Left lung (tissue), 10 donors: ENCODE results near the gene RIN2. TPM values are rescaled to one million over a fixed set of nuclear protein-coding genes. Genes with fewer than 3 reads are reported as not detected.

Source experiments
- ATAC-seq: fragments of 200-7000 bp; cut with Tn5 transposase; one replicate; pipeline ENCODE4 v1.9.1; 2020; ENCODE audit warnings: moderate library complexity
- DNase-seq, 4 donors: peaks; one replicate each; pipeline ENCODE4 v3.0.0-alpha.2; 2013 to 2020
- H3K27ac ChIP-seq, 2 donors: fragments of 200-600 bp; sonication (generic) in 1 of 2; one replicate each; pipeline versions ENCODE4 v1.5.0 to v1.8.0; 2020 to 2021
- H3K27me3 ChIP-seq, 2 donors: fragments of 200-600 bp; sonication (generic) in 1 of 2; one replicate each; pipeline versions ENCODE4 v1.5.0 to v1.8.0; 2020 to 2021
- H3K36me3 ChIP-seq, 2 donors: fragments of 200-600 bp; sonication (generic) in 1 of 2; one replicate each; pipeline versions ENCODE4 v1.5.0 to v1.8.0; 2020 to 2021
- H3K4me1 ChIP-seq, 2 donors: fragments of 200-600 bp; one replicate each; pipeline ENCODE4 v1.8.0; 2021
- H3K4me3 ChIP-seq, 2 donors: fragments of 200-600 bp; sonication (generic) in 1 of 2; one replicate each; pipeline versions ENCODE4 v1.5.0 to v1.8.0; 2020 to 2021; ENCODE audit warnings: mild to moderate bottlenecking in 1 of 2
- H3K9me3 ChIP-seq, 2 donors: fragments of 200-600 bp; sonication (generic) in 1 of 2; one replicate each; pipeline versions ENCODE4 v1.5.0 to v1.8.0; 2020 to 2021
- CTCF ChIP-seq, 2 donors: fragments of 200-600 bp; sonication (generic) in 1 of 2; IDR thresholded peaks; one replicate each; pipeline versions ENCODE4 v1.5.0 to v1.8.0; 2021; ENCODE audit warnings: antibody characterized with exemption in 2 of 2
- intact Hi-C, 2 donors: fragments of 100-400 bp; cut with DNase I; formaldehyde crosslinking; loops; one replicate each; pipeline versions ENCODE4 v1.11.2 to v1.14.2; 2022
- polyA plus RNA-seq, 6 donors: library from polyadenylated mRNA; unstranded; fragments of 120-200 nt; gene quantifications; one replicate each; pipeline ENCODE4 v1.2.1, GENCODE V29; 2013; ENCODE audit not compliant: insufficient read length in 6 of 6
- total RNA-seq, 2 donors: library from RNA; stranded (reverse); fragmentation: NEBNext Ultra II Directional; extraction: Animal tissue kit (Norgen Biotek cat#: 25700); gene quantifications; one replicate each; pipeline ENCODE4 v1.2.1, GENCODE V29; 2021
- donor health status: DM: no; HTN: yes; CAD: no.
- donor health status: DM: no; HTN: no; CAD: no.

Gene RIN2
- total and polyA plus RNA-seq, 8 donors, result 34.8 to 69.8 (median 39.7) TPM

- DNase-seq (no peak), ATAC-seq (no peak)
- Histone ChIP-seq H3K4me1 (no peaks in the 10 kb centered on the region), H3K36me3 (no peaks in the 10 kb centered on the region), H3K27ac (no peak overlapping the region), H3K4me3 (no peak overlapping the region), H3K9me3 (no peaks in the 10 kb centered on the region), H3K27me3 (no peaks in the 10 kb centered on the region)
- TF ChIP-seq CTCF (IDR thresholded peaks at IDR 0.05), result no peak
- intact Hi-C loops, result no loop called here
Observed at GRCh38 chr20:19727251-19727847, 30.7 kb upstream of the RIN2 start.

GRCh38 chr20:19729672-19730071 lies 28.4 kb upstream of the RIN2 start:
- no peaks in the 10 kb centered on the region for H3K9me3 ChIP-seq
- no peak for ATAC-seq
- no peak overlapping the region for H3K4me3 ChIP-seq
- TF ChIP-seq CTCF (IDR thresholded peaks at IDR 0.05), result no peak
- no peaks in the 10 kb centered on the region for H3K27me3 ChIP-seq
- intact Hi-C loops, result no loop called here
- H3K27ac ChIP-seq, result no peak overlapping the region
- H3K36me3 ChIP-seq, result no peaks in the 10 kb centered on the region
- DNase-seq, result no peak
- H3K4me1 ChIP-seq, result no peaks in the 10 kb centered on the region

- TF ChIP-seq CTCF (IDR thresholded peaks at IDR 0.05), result no peak
- intact Hi-C loops, result no loop called here
- H3K4me1 ChIP-seq, result peaks cover 0 to 8% of the 10 kb centered on the region in 2 donors
- DNase-seq (no peak), ATAC-seq (no peak)
- H3K4me3 ChIP-seq, result no peak overlapping the region
- no peaks in the 10 kb centered on the region for H3K9me3 ChIP-seq
- no peak overlapping the region for H3K27ac ChIP-seq
- H3K36me3 ChIP-seq, result no peaks in the 10 kb centered on the region
- H3K27me3 ChIP-seq, result no peaks in the 10 kb centered on the region
Observed at GRCh38 chr20:19730706-19731105, 27.4 kb upstream of the RIN2 start.

GRCh38 chr20:19734811-19735210 lies 23.2 kb upstream of the RIN2 start:
- no peaks in the 10 kb centered on the region for H3K27me3 ChIP-seq
- ATAC-seq, result no peak
- TF ChIP-seq CTCF (IDR thresholded peaks at IDR 0.05), result no peak
- intact Hi-C loops, result no loop called here
- H3K9me3 ChIP-seq, result no peaks in the 10 kb centered on the region
- H3K36me3 ChIP-seq, result no peaks in the 10 kb centered on the region
- peaks cover 0 to 32% of the 10 kb centered on the region in 2 donors for H3K4me1 ChIP-seq
- DNase-seq, result no peak
- no peak overlapping the region for H3K27ac ChIP-seq
- no peak overlapping the region for H3K4me3 ChIP-seq

- intact Hi-C loops, result no loop called here
- no peak overlapping the region for H3K4me3 ChIP-seq
- peak in 1 of 4 donors; percentile 58 for DNase-seq
- H3K27me3 ChIP-seq, result no peaks in the 10 kb centered on the region
- H3K4me1 ChIP-seq, result peaks cover 0 to 32% of the 10 kb centered on the region in 2 donors
- peak overlapping the region in 1 of 2 donors; percentile 37 for H3K27ac ChIP-seq
- peak; percentile 87 for ATAC-seq
- no peaks in the 10 kb centered on the region for H3K36me3 ChIP-seq
- no peaks in the 10 kb centered on the region for H3K9me3 ChIP-seq
- TF ChIP-seq CTCF (IDR thresholded peaks at IDR 0.05), result no peak
Observed at GRCh38 chr20:19735446-19735845, 22.6 kb upstream of the RIN2 start.
